ENCODE measurements around the gene ARHGAP42.

Gene ARHGAP42

GRCh38 chr11:100981196-100981824 lies 294.2 kb downstream of the ARHGAP42 start:
- Histone ChIP-seq H2AFZ (ENCODE audit: low read length, unreplicated experiment) (no peak overlapping the region), H3K36me3 (ENCODE audit: insufficient read depth, low read length) (no peaks in the 10 kb centered on the region), H3K79me2 (ENCODE audit: control insufficient read depth, insufficient read depth, low read length, unreplicated experiment) (no peaks in the 10 kb centered on the region)

GRCh38 chr11:100984668-100985067 lies 297.6 kb downstream of the ARHGAP42 start:
- Histone ChIP-seq H3K27me3 (ENCODE audit: insufficient read depth, low read length) (no peaks in the 10 kb centered on the region), H3K79me2 (ENCODE audit: control insufficient read depth, insufficient read depth, low read length, unreplicated experiment) (no peaks in the 10 kb centered on the region), H3K36me3 (ENCODE audit: insufficient read depth, low read length) (no peaks in the 10 kb centered on the region), H3K4me3 (ENCODE audit: low read depth, low read length) (no peak overlapping the region), H3K27ac (ENCODE audit: low read depth, low read length) (no peak overlapping the region), H3K4me1 (ENCODE audit: control insufficient read depth, insufficient read depth, low read length, unreplicated experiment) (no peaks in the 10 kb centered on the region), H2AFZ (ENCODE audit: low read length, unreplicated experiment) (no peak overlapping the region)

More at GRCh38 chr11:100981196-100981824, 294.2 kb downstream of the ARHGAP42 start:
- no peak overlapping the region for H3K4me3 ChIP-seq (ENCODE audit: low read depth, low read length)
- no peaks in the 10 kb centered on the region for H3K4me1 ChIP-seq (ENCODE audit: control insufficient read depth, insufficient read depth, low read length, unreplicated experiment)
- no peaks in the 10 kb centered on the region for H3K27me3 ChIP-seq (ENCODE audit: insufficient read depth, low read length)
- H3K27ac ChIP-seq (ENCODE audit: low read depth, low read length) = no peak overlapping the region

GRCh38 chr11:100990931-100991330 lies 303.8 kb downstream of the ARHGAP42 start:
- Histone ChIP-seq H3K27ac (ENCODE audit: low read depth, low read length) (no peak overlapping the region), H3K4me1 (ENCODE audit: control insufficient read depth, insufficient read depth, low read length, unreplicated experiment) (no peaks in the 10 kb centered on the region), H3K27me3 (ENCODE audit: insufficient read depth, low read length) (no peaks in the 10 kb centered on the region), H3K79me2 (ENCODE audit: control insufficient read depth, insufficient read depth, low read length, unreplicated experiment) (no peaks in the 10 kb centered on the region), H2AFZ (ENCODE audit: low read length, unreplicated experiment) (no peak overlapping the region), H3K36me3 (ENCODE audit: insufficient read depth, low read length) (no peaks in the 10 kb centered on the region), H3K4me3 (ENCODE audit: low read depth, low read length) (no peak overlapping the region)

GRCh38 chr11:100991541-100991940 lies 304.5 kb downstream of the ARHGAP42 start:
- Histone ChIP-seq H2AFZ (ENCODE audit: low read length, unreplicated experiment) (no peak overlapping the region), H3K79me2 (ENCODE audit: control insufficient read depth, insufficient read depth, low read length, unreplicated experiment) (no peaks in the 10 kb centered on the region), H3K36me3 (ENCODE audit: insufficient read depth, low read length) (no peaks in the 10 kb centered on the region), H3K4me1 (ENCODE audit: control insufficient read depth, insufficient read depth, low read length, unreplicated experiment) (no peaks in the 10 kb centered on the region), H3K4me3 (ENCODE audit: low read depth, low read length) (no peak overlapping the region), H3K27ac (ENCODE audit: low read depth, low read length) (no peak overlapping the region), H3K27me3 (ENCODE audit: insufficient read depth, low read length) (no peaks in the 10 kb centered on the region)

- H3K27me3 ChIP-seq (ENCODE audit: insufficient read depth, low read length) = no peaks in the 10 kb centered on the region
- no peaks in the 10 kb centered on the region for H3K79me2 ChIP-seq (ENCODE audit: control insufficient read depth, insufficient read depth, low read length, unreplicated experiment)
- no peaks in the 10 kb centered on the region for H3K4me1 ChIP-seq (ENCODE audit: control insufficient read depth, insufficient read depth, low read length, unreplicated experiment)
- no peaks in the 10 kb centered on the region for H3K36me3 ChIP-seq (ENCODE audit: insufficient read depth, low read length)
- H2AFZ ChIP-seq (ENCODE audit: low read length, unreplicated experiment) = no peak overlapping the region
- no peak overlapping the region for H3K4me3 ChIP-seq (ENCODE audit: low read depth, low read length)
- no peak overlapping the region for H3K27ac ChIP-seq (ENCODE audit: low read depth, low read length)
These were observed 307.9 kb downstream of the ARHGAP42 start for GRCh38 chr11:100994966-100995365.

GRCh38 chr11:100999756-101000155 lies 312.7 kb downstream of the ARHGAP42 start:
- H3K4me1 ChIP-seq (ENCODE audit: control insufficient read depth, insufficient read depth, low read length, unreplicated experiment) = no peaks in the 10 kb centered on the region
- H3K79me2 ChIP-seq (ENCODE audit: control insufficient read depth, insufficient read depth, low read length, unreplicated experiment) = no peaks in the 10 kb centered on the region
- H2AFZ ChIP-seq (ENCODE audit: low read length, unreplicated experiment) = no peak overlapping the region
- no peaks in the 10 kb centered on the region for H3K36me3 ChIP-seq (ENCODE audit: insufficient read depth, low read length)
- no peak overlapping the region for H3K4me3 ChIP-seq (ENCODE audit: low read depth, low read length)
- H3K27ac ChIP-seq (ENCODE audit: low read depth, low read length) = no peak overlapping the region
- H3K27me3 ChIP-seq (ENCODE audit: insufficient read depth, low read length) = peaks cover 13% of the 10 kb centered on the region

- Histone ChIP-seq H3K36me3 (ENCODE audit: insufficient read depth, low read length) (no peaks in the 10 kb centered on the region), H2AFZ (ENCODE audit: low read length, unreplicated experiment) (no peak overlapping the region), H3K27me3 (ENCODE audit: insufficient read depth, low read length) (peaks cover 18% of the 10 kb centered on the region), H3K4me1 (ENCODE audit: control insufficient read depth, insufficient read depth, low read length, unreplicated experiment) (no peaks in the 10 kb centered on the region), H3K4me3 (ENCODE audit: low read depth, low read length) (no peak overlapping the region), H3K27ac (ENCODE audit: low read depth, low read length) (no peak overlapping the region), H3K79me2 (ENCODE audit: control insufficient read depth, insufficient read depth, low read length, unreplicated experiment) (no peaks in the 10 kb centered on the region)
These were observed 316.4 kb downstream of the ARHGAP42 start for GRCh38 chr11:101003468-101003867.

GRCh38 chr11:101008961-101009689 lies 322.0 kb downstream of the ARHGAP42 start:
- Histone ChIP-seq H3K36me3 (ENCODE audit: insufficient read depth, low read length) (no peaks in the 10 kb centered on the region), H3K27me3 (ENCODE audit: insufficient read depth, low read length) (peaks cover 14% of the 10 kb centered on the region; the same call in 1 of the 2 replicates), H3K79me2 (ENCODE audit: control insufficient read depth, insufficient read depth, low read length, unreplicated experiment) (no peaks in the 10 kb centered on the region)

GRCh38 chr11:101009690-101010055 lies 322.6 kb downstream of the ARHGAP42 start:
- Histone ChIP-seq H3K4me3 (ENCODE audit: low read depth, low read length) (no peak overlapping the region), H3K36me3 (ENCODE audit: insufficient read depth, low read length) (no peaks in the 10 kb centered on the region), H3K79me2 (ENCODE audit: control insufficient read depth, insufficient read depth, low read length, unreplicated experiment) (no peaks in the 10 kb centered on the region), H3K27me3 (ENCODE audit: insufficient read depth, low read length) (peaks cover 14% of the 10 kb centered on the region; the same call in 1 of the 2 replicates), H2AFZ (ENCODE audit: low read length, unreplicated experiment) (no peak overlapping the region), H3K4me1 (ENCODE audit: control insufficient read depth, insufficient read depth, low read length, unreplicated experiment) (no peaks in the 10 kb centered on the region), H3K27ac (ENCODE audit: low read depth, low read length) (no peak overlapping the region)

More at GRCh38 chr11:101008961-101009689, 322.0 kb downstream of the ARHGAP42 start:
- Histone ChIP-seq H3K4me3 (ENCODE audit: low read depth, low read length) (no peak overlapping the region), H2AFZ (ENCODE audit: low read length, unreplicated experiment) (no peak overlapping the region), H3K4me1 (ENCODE audit: control insufficient read depth, insufficient read depth, low read length, unreplicated experiment) (no peaks in the 10 kb centered on the region), H3K27ac (ENCODE audit: low read depth, low read length) (no peak overlapping the region)

GRCh38 chr11:101010899-101011298 lies 323.8 kb downstream of the ARHGAP42 start:
- Histone ChIP-seq H3K27ac (ENCODE audit: low read depth, low read length) (no peak overlapping the region), H3K4me3 (ENCODE audit: low read depth, low read length) (no peak overlapping the region), H2AFZ (ENCODE audit: low read length, unreplicated experiment) (no peak overlapping the region), H3K79me2 (ENCODE audit: control insufficient read depth, insufficient read depth, low read length, unreplicated experiment) (no peaks in the 10 kb centered on the region), H3K4me1 (ENCODE audit: control insufficient read depth, insufficient read depth, low read length, unreplicated experiment) (no peaks in the 10 kb centered on the region), H3K27me3 (ENCODE audit: insufficient read depth, low read length) (peaks cover 14% of the 10 kb centered on the region; the same call in 1 of the 2 replicates), H3K36me3 (ENCODE audit: insufficient read depth, low read length) (no peaks in the 10 kb centered on the region)

GRCh38 chr11:101011881-101012280 lies 324.8 kb downstream of the ARHGAP42 start:
- Histone ChIP-seq H3K27me3 (ENCODE audit: insufficient read depth, low read length) (peaks cover 15% of the 10 kb centered on the region; the same call in 1 of the 2 replicates), H3K36me3 (ENCODE audit: insufficient read depth, low read length) (no peaks in the 10 kb centered on the region), H3K4me1 (ENCODE audit: control insufficient read depth, insufficient read depth, low read length, unreplicated experiment) (no peaks in the 10 kb centered on the region), H2AFZ (ENCODE audit: low read length, unreplicated experiment) (no peak overlapping the region), H3K4me3 (ENCODE audit: low read depth, low read length) (no peak overlapping the region), H3K27ac (ENCODE audit: low read depth, low read length) (no peak overlapping the region), H3K79me2 (ENCODE audit: control insufficient read depth, insufficient read depth, low read length, unreplicated experiment) (no peaks in the 10 kb centered on the region)

Data from ACC112 (cell line).